Measurements from ENCODE around the gene SLC24A4. TPM values are rescaled to one million over a fixed set of nuclear protein-coding genes. Genes with fewer than 3 reads are reported as not detected.
A peak's percentile ranks its signal among the peaks of the same experiment; 100 is the strongest.

Gene SLC24A4
- total and polyA plus RNA-seq, 7 experiments from 2014 or later: 0.10 to 15.3 (median 2.1) TPM; not detected in 4

GRCh38 chr14:92524602-92525185, 201.7 kb downstream of the SLC24A4 start:
- peaks cover 2 to 63% (median 29%) of the 10 kb centered on the region in 7 donors for H3K4me1 Mint-ChIP-seq

GRCh38 chr14:92525322-92526095, 202.5 kb downstream of the SLC24A4 start:
- POLR2A ChIA-PET: interaction anchor here (1.1 to 1.4 kb wide), 2 partner anchors 11 to 25 kb away, joined by 3 read pairs; no protein-coding TSS in a partner anchor
- Histone ChIP-seq H3K4me3 (ENCODE audit: low read length) (no peak overlapping the region), H3K36me3 (ENCODE audit: control insufficient read depth in 2 of 3, insufficient read depth in 3 of 3, low read length in 3 of 3) (no peaks in the 10 kb centered on the region), H3K27ac (ENCODE audit: low read depth, low read length) (no peak overlapping the region), H3K4me1 (ENCODE audit: control insufficient read depth in 2 of 2, insufficient read depth in 2 of 2, low read length in 2 of 2) (peaks cover 8 to 16% of the 10 kb centered on the region in 2 donors), H3K9me3 (ENCODE audit: control insufficient read depth in 2 of 3, low read length in 3 of 3) (no peaks in the 10 kb centered on the region), H3K27me3 (ENCODE audit: control insufficient read depth in 2 of 2, insufficient read depth in 2 of 2, low read length in 2 of 2) (no peaks in the 10 kb centered on the region)
- DNase-seq (no peak), ATAC-seq (peak; percentile 12)
- Mint-ChIP-seq H3K4me1 (peaks cover 8 to 66% (median 35%) of the 10 kb centered on the region in 7 donors), H3K27me3 (peaks cover 0 to 3% (median 0%) of the 10 kb centered on the region in 5 donors), H3K27ac (peak overlapping the region in 4 of 9 donors; percentile 3 to 81 (median 14)), H3K4me3 (peak overlapping the region in 1 of 10 donors; percentile 13), H3K9me3 (peaks cover 0 to 4% (median 1%) of the 10 kb centered on the region in 11 donors), H3K36me3 (peaks cover 0 to 10% (median 5%) of the 10 kb centered on the region in 5 donors)
- intact Hi-C loops (cut with micrococcal nuclease): no loop called here
- CTCF ChIA-PET: no interaction called here

More at GRCh38 chr14:92524602-92525185, 201.7 kb downstream of the SLC24A4 start:
- peaks cover 0 to 3% (median 0%) of the 10 kb centered on the region in 5 donors for H3K27me3 Mint-ChIP-seq
- peaks cover 0 to 10% (median 5%) of the 10 kb centered on the region in 5 donors for H3K36me3 Mint-ChIP-seq
- intact Hi-C loops (cut with micrococcal nuclease): no loop called here
- ATAC-seq (no peak), DNase-seq (no peak)
- Histone ChIP-seq H3K27me3 (ENCODE audit: control insufficient read depth in 2 of 2, insufficient read depth in 2 of 2, low read length in 2 of 2) (no peaks in the 10 kb centered on the region), H3K4me1 (ENCODE audit: control insufficient read depth in 2 of 2, insufficient read depth in 2 of 2, low read length in 2 of 2) (peaks cover 8 to 12% of the 10 kb centered on the region in 2 donors), H3K9me3 (ENCODE audit: control insufficient read depth in 2 of 3, low read length in 3 of 3) (no peaks in the 10 kb centered on the region), H3K27ac (ENCODE audit: low read depth, low read length) (no peak overlapping the region), H3K36me3 (ENCODE audit: control insufficient read depth in 2 of 3, insufficient read depth in 3 of 3, low read length in 3 of 3) (no peaks in the 10 kb centered on the region), H3K4me3 (ENCODE audit: low read length) (no peak overlapping the region)
- peak overlapping the region in 1 of 10 donors; percentile 13 for H3K4me3 Mint-ChIP-seq
- peaks cover 0 to 4% (median 1%) of the 10 kb centered on the region in 11 donors for H3K9me3 Mint-ChIP-seq
- POLR2A ChIA-PET: interaction anchor here (0.9 to 1.4 kb wide), 2 partner anchors 13 to 26 kb away, joined by 3 to 5 read pairs; no protein-coding TSS in a partner anchor
- CTCF ChIA-PET: interaction anchor here (0.6 kb wide), 1 partner anchor 406 kb away, joined by 8 read pairs; no protein-coding TSS in a partner anchor
- peak overlapping the region in 3 of 9 donors; percentile 3 to 60 (median 21) for H3K27ac Mint-ChIP-seq

GRCh38 chr14:92527721-92528120, 204.8 kb downstream of the SLC24A4 start:
- Mint-ChIP-seq H3K4me1 (peaks cover 21 to 65% (median 40%) of the 10 kb centered on the region in 7 donors), H3K4me3 (no peak overlapping the region), H3K9me3 (no peaks in the 10 kb centered on the region), H3K36me3 (no peaks in the 10 kb centered on the region), H3K27me3 (no peaks in the 10 kb centered on the region), H3K27ac (peak overlapping the region in 6 of 9 donors; percentile 8 to 76 (median 48))
- no peaks in the 10 kb centered on the region for H3K27me3 ChIP-seq (ENCODE audit: control insufficient read depth in 2 of 2, insufficient read depth in 2 of 2, low read length in 2 of 2)
- H3K4me1 ChIP-seq (ENCODE audit: control insufficient read depth in 2 of 2, insufficient read depth in 2 of 2, low read length in 2 of 2): peaks cover 13 to 35% of the 10 kb centered on the region in 2 donors
- H3K27ac ChIP-seq (ENCODE audit: low read depth, low read length): no peak overlapping the region
- H3K36me3 ChIP-seq (ENCODE audit: control insufficient read depth in 2 of 3, insufficient read depth in 3 of 3, low read length in 3 of 3): no peaks in the 10 kb centered on the region
- POLR2A ChIA-PET: no interaction called here
- H3K9me3 ChIP-seq (ENCODE audit: control insufficient read depth in 2 of 3, low read length in 3 of 3): no peaks in the 10 kb centered on the region
- no peak for ATAC-seq
- H3K4me3 ChIP-seq (ENCODE audit: low read length): no peak overlapping the region
- intact Hi-C loops (cut with micrococcal nuclease): no loop called here
- CTCF ChIA-PET: no interaction called here
- DNase-seq: no peak

- H3K4me1 Mint-ChIP-seq: peaks cover 21 to 68% (median 41%) of the 10 kb centered on the region in 7 donors
- Histone ChIP-seq H3K36me3 (ENCODE audit: control insufficient read depth in 2 of 3, insufficient read depth in 3 of 3, low read length in 3 of 3) (no peaks in the 10 kb centered on the region), H3K4me3 (ENCODE audit: low read length) (no peak overlapping the region), H3K9me3 (ENCODE audit: control insufficient read depth in 2 of 3, low read length in 3 of 3) (no peaks in the 10 kb centered on the region), H3K4me1 (ENCODE audit: control insufficient read depth in 2 of 2, insufficient read depth in 2 of 2, low read length in 2 of 2) (peaks cover 13 to 41% of the 10 kb centered on the region in 2 donors), H3K27me3 (ENCODE audit: control insufficient read depth in 2 of 2, insufficient read depth in 2 of 2, low read length in 2 of 2) (no peaks in the 10 kb centered on the region), H3K27ac (ENCODE audit: low read depth, low read length) (no peak overlapping the region)
- H3K27me3 Mint-ChIP-seq: no peaks in the 10 kb centered on the region
- CTCF ChIA-PET: no interaction called here
- H3K9me3 Mint-ChIP-seq: no peaks in the 10 kb centered on the region
- intact Hi-C loops (cut with micrococcal nuclease): no loop called here
- H3K4me3 Mint-ChIP-seq: no peak overlapping the region
- DNase-seq: no peak
- H3K27ac Mint-ChIP-seq: peak overlapping the region in 3 of 9 donors; percentile 8 to 65 (median 25)
- no peaks in the 10 kb centered on the region for H3K36me3 Mint-ChIP-seq
- POLR2A ChIA-PET: no interaction called here
- ATAC-seq: no peak
Measured at GRCh38 chr14:92528486-92529100, 205.6 kb downstream of the SLC24A4 start.

DNA sequence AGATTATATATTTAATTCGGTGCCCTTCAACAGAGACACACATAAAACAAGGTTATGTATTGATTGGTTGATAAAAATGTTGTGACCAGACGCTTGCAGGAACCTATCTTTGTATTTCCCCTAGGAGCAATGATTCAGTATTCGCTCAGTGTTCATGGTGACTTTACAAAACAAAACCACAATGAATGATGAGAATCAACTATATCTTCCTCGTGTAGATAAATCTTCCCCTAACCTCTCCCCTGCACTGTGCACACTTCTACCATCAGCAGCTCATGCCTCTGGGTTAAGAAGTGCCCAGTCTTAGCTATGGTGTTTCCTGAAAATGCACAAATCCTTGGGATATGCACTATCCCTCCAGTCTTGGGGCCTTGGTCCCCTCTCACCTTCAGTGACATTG, 206.9 kb downstream of the SLC24A4 start:
- peak overlapping the region in 5 of 10 donors; percentile 0 to 39 (median 21) for H3K4me3 Mint-ChIP-seq
- ATAC-seq: peak; percentile 24
- H3K36me3 Mint-ChIP-seq: peaks cover 0 to under 1% (median 0%) of the 10 kb centered on the region in 5 donors

More for the DNA sequence above, 206.9 kb downstream of the SLC24A4 start:
- H3K27ac ChIP-seq (ENCODE audit: low read depth, low read length): no peak overlapping the region
- DNase-seq: no peak
- ChIA-PET POLR2A (no interaction called here), CTCF (no interaction called here)
- Mint-ChIP-seq H3K9me3 (no peaks in the 10 kb centered on the region), H3K27me3 (peaks cover 0 to 2% (median 0%) of the 10 kb centered on the region in 5 donors), H3K27ac (peak overlapping the region in 6 of 9 donors; percentile 1 to 79 (median 42)), H3K4me1 (peaks cover 24 to 66% (median 45%) of the 10 kb centered on the region in 7 donors)
- no peaks in the 10 kb centered on the region for H3K9me3 ChIP-seq (ENCODE audit: control insufficient read depth in 2 of 3, low read length in 3 of 3)
- H3K36me3 ChIP-seq (ENCODE audit: control insufficient read depth in 2 of 3, insufficient read depth in 3 of 3, low read length in 3 of 3): no peaks in the 10 kb centered on the region
- intact Hi-C loops (cut with micrococcal nuclease): loop anchor here in 1 of 2 donors (2.0 kb wide), 1 partner anchor 15 kb away; no protein-coding TSS in a partner anchor
- no peaks in the 10 kb centered on the region for H3K27me3 ChIP-seq (ENCODE audit: control insufficient read depth in 2 of 2, insufficient read depth in 2 of 2, low read length in 2 of 2)
- H3K4me3 ChIP-seq (ENCODE audit: low read length): no peak overlapping the region
- peaks cover 10 to 46% of the 10 kb centered on the region in 2 donors for H3K4me1 ChIP-seq (ENCODE audit: control insufficient read depth in 2 of 2, insufficient read depth in 2 of 2, low read length in 2 of 2)

Measured in naive thymus-derived CD4-positive, alpha-beta T cell (primary cell).